Ramos (cell line): ENCODE data around the gene FOXK2.
"Not testable (repeated sequence)": the region's sequence is repeated elsewhere in the genome, so short reads cannot be mapped to it uniquely, and the experiment has no call there.

Experiments used
- in situ Hi-C: fragments of 300-500 bp; cut with MboI; formaldehyde crosslinking; loops from one replicate; pipeline ENCODE4 v1.14.3; 2022; ENCODE audit warnings: low sequenced_read_pairs; ENCODE audit not compliant: unreplicated experiment

FOXK2 gene

GRCh38 chr17:82561429-82562035 is 42.0 kb downstream of the FOXK2 start:
- in situ Hi-C loops = no loop called here

DNA sequence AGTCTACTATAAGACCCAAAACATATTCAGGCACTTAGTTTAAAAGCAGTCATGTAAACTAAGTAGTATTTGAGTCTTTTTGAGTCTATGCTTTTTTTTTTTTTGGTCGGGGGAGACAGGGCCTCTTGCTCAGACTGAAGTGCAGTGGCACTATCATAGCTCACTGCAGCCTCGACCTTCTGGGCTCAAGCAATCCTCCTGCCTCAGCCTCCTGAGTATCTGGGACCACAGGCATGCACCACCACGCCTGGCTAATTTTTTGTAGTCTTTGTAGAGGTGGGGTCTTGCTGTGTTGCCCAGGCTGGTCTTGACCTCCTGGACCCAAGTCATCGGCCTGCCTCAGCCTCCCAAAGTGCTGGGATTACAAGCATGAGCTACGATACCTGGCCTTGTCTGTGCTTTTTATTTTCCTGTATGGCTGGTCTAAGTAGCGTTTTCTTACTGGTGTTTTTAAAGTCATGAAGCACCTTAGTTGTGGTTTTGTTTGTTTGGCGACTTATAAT is 43.2 kb downstream of the FOXK2 start:
- in situ Hi-C loops = not testable (repeated sequence)

- in situ Hi-C loops = no loop called here
These were observed 43.8 kb downstream of the FOXK2 start for GRCh38 chr17:82563318-82563717.

- in situ Hi-C loops = not testable (repeated sequence)
These were observed 44.2 kb downstream of the FOXK2 start for GRCh38 chr17:82563745-82564144.

DNA sequence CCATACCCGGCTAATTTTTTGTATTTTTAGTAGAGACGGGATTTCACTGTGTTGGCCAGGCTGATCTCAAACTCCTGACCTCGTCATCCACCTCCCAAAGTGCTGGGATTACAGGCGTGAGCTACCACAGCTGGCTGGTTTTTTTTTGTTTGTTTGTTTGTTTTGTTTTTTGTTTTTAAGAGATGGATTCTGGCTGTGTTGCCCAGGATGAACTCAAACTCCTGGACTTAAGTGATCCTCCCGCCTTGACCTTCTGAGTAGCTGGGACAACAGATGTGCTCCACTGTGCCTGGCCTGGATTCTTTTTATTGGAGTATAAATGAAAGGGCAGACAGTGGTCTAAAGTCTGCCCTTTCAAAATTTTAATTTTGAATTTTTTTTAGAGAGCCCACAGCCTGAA is 44.7 kb downstream of the FOXK2 start:
- in situ Hi-C loops = no loop called here

DNA sequence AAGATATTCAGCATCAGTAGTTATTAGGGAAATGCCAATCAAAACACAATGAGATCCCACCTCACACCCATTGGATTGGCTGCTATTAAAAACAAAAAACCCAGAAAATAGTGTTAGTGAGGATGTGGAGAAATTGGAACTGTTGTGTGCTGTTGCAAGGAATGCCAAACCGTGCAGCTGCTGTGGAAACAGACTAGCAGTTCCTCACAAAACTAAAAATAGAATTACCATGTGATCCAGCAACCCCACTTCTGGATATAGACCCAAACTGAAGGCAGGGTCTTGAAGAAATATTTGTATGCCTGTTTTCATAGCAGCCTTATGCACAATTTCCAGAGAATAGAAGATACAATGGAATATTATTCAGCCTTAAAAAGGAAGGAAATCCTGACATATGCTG is 46.0 kb downstream of the FOXK2 start:
- in situ Hi-C loops = no loop called here

- in situ Hi-C loops = no loop called here
These were observed 46.8 kb downstream of the FOXK2 start for GRCh38 chr17:82566129-82566960.

DNA sequence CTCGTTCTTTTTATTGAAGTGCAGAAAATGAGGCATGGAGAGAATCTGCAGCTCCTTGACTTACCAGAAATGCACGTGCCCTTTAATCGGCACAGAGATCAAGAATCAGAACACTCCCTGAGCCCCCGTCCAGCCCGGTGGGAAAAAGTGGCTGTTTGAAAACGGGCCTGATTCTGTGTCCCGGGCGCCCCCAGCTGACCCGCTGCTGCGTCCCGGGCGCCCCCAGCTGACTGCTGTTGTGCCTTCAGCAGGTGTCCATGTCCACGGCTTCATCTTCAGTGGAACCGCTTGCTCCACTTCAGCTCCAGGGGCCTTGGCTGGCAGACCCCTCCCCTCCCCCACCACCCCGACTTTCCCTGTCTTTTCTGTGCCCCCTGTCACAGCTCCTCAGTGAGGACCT is 47.8 kb downstream of the FOXK2 start:
- in situ Hi-C loops = no loop called here

- in situ Hi-C loops = no loop called here
These were observed 49.5 kb downstream of the FOXK2 start for GRCh38 chr17:82568997-82569393.

GRCh38 chr17:82569621-82570020 is 50.1 kb downstream of the FOXK2 start:
- in situ Hi-C loops = no loop called here

- in situ Hi-C loops = no loop called here
These were observed 50.7 kb downstream of the FOXK2 start for GRCh38 chr17:82570277-82570676.

DNA sequence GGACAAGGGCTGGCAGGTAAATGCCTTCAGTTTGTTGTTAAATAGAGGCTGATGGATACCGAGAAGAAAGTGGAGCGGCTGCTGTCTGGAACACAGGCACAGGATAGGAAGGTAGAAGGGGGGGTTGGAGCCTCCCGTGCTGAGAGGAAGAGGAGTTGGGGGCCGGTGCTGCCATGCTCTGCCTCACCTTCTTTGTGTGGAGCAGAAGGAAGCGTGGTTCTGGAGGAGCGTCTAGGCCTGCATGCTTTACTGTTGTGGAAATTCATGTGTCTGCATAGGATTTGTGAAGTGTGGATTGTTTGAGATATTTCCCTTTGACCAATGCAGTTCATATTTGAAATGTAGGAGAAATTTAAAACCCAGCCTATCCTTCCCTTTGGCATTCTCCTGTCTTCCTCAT is 52.3 kb downstream of the FOXK2 start:
- in situ Hi-C loops = no loop called here

DNA sequence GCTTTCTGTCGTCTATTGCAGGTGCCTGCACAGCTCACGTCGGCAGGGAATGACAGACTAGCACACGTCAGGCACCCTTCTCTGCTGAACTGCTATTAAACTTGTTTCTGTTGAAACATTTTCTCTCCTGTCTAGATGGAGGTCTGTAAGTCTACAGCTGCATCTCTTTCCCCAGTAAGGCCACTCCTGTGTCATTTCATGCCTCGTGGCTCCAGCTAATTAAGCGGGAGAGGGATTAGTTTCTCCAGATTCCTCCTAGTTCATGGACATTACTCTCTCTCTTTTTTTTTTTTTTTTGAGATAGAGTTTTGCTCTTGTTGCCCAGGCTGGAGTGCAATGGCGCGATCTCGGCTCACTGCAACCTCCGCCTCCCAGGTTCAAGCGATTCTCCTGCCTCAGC is 54.5 kb downstream of the FOXK2 start:
- in situ Hi-C loops = no loop called here

- in situ Hi-C loops = not testable (repeated sequence)
These were observed 56.2 kb downstream of the FOXK2 start for GRCh38 chr17:82575581-82576221.

DNA sequence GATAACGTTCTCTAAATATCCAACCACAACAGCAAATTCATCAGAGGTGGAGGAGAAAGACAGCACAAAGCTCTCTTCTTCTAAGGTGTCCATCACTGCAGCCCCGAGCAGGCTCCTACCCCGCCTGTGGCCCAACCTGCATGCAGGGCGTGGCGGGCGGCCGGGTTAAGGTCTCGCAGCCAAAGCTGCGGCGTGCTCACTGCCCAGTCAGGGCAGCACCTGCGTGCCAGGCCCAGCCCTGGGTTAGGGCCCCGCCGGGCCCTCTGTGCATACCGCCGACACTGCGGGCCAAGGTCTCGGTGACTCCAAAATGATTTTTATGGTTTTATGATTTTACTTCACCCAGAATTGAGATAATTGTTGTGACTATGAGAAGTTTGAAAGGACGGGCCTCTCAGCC is 57.8 kb downstream of the FOXK2 start:
- in situ Hi-C loops = no loop called here

DNA sequence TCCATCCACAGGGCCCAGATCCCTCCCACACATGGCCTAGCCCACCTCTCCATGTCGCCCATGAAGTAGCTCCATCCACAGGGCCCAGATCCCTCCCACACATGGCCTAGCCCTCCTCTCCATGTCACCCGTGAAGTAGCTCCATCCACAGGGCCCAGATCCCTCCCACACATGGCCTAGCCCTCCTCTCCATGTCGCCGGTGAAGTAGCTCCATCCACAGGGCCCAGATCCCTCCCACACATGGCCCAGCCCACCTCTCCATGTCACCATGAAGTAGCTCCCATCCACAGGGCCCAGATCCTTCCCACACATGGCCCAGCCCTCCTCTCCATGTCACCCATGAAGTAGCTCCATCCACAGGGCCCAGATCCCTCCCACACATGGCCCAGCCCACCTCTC is 60.4 kb downstream of the FOXK2 start:
- in situ Hi-C loops = not testable (repeated sequence)

- in situ Hi-C loops = no loop called here
These were observed 62.7 kb downstream of the FOXK2 start for GRCh38 chr17:82582213-82582612.

GRCh38 chr17:82582709-82583108 is 63.2 kb downstream of the FOXK2 start:
- in situ Hi-C loops = no loop called here

DNA sequence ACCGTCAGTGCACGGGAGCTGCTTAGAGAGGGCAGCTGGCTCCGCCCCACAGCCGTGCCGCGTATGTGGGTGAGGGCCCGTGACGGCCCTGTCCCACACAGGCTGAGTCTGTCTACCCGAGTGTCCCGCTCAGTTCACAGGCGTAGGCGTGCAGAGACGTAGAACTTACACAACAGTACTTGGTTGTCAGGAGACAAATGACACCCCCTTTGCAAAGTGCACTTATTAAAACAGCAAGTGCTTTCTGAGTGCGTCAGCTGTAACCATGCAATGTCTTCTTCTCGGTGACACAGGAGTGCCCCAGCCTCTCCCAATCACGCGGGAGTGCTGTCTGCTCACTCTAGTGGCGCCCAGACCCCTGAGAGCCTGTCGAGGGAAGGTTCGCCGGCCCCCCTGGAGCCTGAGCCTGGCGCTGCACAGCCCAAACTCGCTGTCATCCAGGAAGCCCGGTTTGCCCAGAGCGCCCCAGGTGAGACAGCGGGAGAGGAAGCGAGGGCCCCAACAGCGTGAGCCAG is 64.2 kb downstream of the FOXK2 start:
- in situ Hi-C loops = no loop called here

- in situ Hi-C loops = not testable (repeated sequence)
These were observed 66.5 kb downstream of the FOXK2 start for GRCh38 chr17:82585935-82586575.
